Esophagus mucosa (tissue), 1 donor: ENCODE results near the gene NUDCD3. TPM values are rescaled to one million over a fixed set of nuclear protein-coding genes. Genes with fewer than 3 reads are reported as not detected.

Experiments used
- ATAC-seq: fragments of 200-7000 bp; cut with Tn5 transposase; one replicate; pipeline ENCODE4 v1.9.1; 2020
- total RNA-seq: library from RNA; stranded (reverse); gene quantifications from one replicate; pipeline ENCODE4 v1.2.4, GENCODE V29; 2023
- donor health status: DM: yes; HTN: yes; CAD: no.

Gene NUDCD3
- total RNA-seq, 1 donor from 2014 or later, result 68.9 TPM

DNA sequence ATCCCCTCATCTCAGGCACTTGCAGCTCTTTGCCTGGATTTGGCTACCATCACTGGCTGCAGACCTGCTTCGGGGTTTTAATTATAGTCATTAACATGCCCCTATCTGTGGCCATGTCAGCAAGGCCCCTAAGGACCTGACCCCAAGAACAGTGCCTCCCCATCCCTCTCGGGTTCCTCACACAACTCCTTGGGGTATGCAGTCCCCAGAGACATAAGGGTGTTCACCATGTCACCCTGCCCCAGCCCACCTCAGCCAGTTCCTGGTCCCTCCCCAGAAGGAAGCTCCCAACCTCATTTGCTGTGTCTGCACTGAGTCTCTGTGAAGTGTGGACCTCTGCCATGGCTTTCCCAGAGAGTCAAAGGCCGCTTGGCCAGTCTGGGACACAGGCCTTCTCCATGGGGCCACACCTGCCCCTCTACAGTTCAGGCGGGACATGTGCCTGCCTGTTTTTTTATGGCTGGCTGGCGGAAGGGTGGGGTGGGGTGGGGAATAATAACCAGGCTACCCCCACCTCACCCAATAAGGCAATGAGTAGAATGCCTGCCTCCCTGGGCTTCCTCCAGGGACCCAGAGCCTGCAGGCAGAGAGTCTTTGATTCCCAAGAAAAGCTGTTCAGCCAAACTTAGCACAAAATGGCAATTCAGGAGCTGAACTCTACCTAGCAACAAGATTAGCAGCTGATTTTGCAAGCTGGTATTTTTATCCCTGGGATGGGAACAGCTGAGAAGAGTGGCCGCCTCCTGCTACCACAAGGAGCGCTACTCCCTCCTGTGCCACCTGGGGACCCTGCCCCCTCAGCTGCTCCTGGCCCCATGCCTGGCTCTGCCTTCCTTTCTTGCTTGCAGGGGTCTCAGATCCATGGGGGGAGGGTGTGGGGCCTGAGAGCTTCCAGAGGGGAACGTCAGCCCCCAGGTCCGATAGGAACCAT lies 141.3 kb downstream of the NUDCD3 start:
- peak; percentile 33 for ATAC-seq

GRCh38 chr7:44348300-44348699 lies 142.2 kb downstream of the NUDCD3 start:
- no peak for ATAC-seq

- ATAC-seq, result no peak
Measured at GRCh38 chr7:44347546-44348114, 142.8 kb downstream of the NUDCD3 start.

DNA sequence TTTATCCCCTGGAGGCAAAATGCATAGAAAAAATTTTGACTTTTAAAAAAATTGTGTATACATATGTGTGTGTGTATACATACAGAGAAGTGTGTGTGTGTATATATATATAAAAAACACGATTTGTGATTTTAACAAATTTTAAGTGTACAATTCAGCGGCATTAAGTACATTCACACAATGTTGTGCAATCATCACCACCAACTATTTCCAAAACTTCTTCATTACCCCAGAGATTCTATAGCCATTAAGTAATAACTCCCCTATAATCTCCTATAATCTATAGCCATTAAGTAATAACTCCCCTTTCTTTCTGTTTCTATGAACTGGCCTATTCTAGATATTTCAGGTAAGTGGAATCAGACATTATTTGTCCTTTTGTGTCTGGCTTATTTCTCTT lies 144.4 kb downstream of the NUDCD3 start:
- no peak for ATAC-seq

DNA sequence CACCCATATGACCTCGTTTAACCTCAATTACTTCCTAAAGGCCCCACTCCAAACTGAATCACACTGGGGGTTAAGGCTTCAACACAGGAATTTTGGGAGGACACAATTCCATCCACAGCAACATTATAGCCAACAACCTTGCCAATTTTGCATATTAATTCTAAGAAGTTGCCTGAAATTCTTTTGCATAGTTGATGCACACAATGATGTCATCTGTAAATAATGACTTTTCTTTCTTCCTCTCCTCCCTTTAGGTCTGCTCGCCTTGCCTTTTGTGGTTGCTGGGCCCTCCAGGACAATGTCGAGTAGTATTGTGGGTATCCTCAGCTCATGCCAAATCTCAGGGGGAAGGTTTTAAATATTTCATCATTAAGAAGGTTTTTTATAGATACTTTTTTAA lies 149.1 kb downstream of the NUDCD3 start:
- no peak for ATAC-seq

GRCh38 chr7:44338600-44338999 lies 151.9 kb downstream of the NUDCD3 start:
- ATAC-seq, result no peak

- no peak for ATAC-seq
Measured at GRCh38 chr7:44336491-44336890, 154.0 kb downstream of the NUDCD3 start.

GRCh38 chr7:44335184-44335583 lies 155.3 kb downstream of the NUDCD3 start:
- ATAC-seq, result no peak

- no peak for ATAC-seq
Measured at GRCh38 chr7:44334734-44335097, 155.7 kb downstream of the NUDCD3 start.

DNA sequence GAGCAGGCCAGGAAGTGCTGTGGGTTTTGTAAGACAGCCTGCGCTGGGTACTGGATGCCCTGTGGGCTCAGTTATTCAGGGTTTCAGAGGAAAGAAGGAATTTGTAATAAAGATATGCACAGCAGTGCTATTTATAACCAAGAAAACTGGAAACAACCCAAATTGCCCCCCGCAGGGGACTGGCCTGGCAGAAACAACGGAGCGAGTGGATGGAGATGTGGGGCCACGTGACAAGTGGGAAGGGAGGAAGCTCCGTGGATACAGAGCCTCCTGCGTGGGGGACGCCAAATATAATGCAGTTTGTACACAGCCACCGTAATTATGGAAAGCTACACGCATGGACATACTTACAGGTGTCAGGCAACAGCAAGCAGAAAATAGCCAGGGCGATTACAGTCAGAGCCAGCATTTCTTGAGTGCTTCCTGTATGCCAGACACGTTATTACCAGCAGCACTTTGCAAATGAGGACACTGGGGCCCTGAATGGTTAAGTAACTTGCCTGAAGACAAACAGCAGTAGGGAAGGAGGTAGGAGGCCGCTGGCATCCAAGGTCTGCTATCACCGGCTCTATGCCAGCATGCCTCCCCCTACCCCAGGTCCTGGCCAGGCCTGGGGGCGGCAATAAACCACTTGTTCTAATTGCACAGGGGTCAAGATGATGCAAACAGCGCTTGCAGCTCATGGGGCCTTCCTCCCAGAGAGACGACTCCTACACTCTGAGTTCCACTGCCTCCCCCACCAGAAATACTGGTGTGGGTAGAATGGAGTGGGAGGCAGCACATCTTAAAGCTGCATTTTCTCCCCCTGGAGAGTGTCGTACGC lies 156.3 kb downstream of the NUDCD3 start:
- no peak for ATAC-seq

GRCh38 chr7:44331682-44332081 lies 158.8 kb downstream of the NUDCD3 start:
- ATAC-seq, result no peak

DNA sequence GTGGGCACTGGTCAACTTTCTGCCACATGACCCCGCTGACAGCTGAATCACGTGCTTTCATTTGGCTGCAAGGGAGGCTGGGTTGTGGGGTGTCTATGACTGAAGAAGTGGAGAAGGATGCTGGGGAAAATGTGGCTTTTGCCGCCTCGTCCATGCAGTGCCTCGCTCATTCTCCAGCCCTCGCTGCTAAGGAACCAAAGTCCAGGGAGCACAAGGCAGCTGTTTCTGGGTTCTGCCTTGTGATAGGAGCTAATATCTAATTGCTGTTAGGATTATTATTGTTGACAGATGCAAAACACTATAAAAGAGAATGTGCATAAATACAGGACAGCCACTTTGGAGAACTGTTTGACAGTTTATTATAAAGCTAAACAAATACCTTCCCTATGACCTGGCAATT lies 160.1 kb downstream of the NUDCD3 start:
- ATAC-seq, result no peak

DNA sequence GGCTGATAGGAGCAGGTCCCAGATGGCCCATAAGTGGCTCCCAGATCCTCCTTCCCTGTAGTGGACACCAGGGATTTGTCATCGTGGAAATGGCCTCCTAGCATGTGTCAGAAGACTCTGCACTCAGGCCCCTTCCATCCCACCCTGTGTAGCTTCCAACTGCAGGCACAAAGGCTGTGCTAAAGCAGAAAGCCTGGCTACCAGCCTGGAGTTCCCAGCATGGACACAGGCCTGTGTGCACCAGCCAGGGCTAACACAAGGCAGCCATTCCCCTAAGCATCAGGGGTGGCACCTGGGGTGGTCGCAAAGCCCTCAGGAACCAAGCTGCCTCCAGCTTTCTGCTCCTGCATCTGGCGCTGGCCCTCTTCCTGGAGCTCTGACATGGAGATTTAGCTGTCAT lies 160.6 kb downstream of the NUDCD3 start:
- no peak for ATAC-seq

Other genes with a start within 250 kb of the NUDCD3 start
- 1.1 TPM for gene CAMK2B, start 165.1 kb downstream of the NUDCD3 start, total RNA-seq
- not detected for gene NPC1L1, start 50.7 kb upstream of the NUDCD3 start, total RNA-seq
- 51.8 TPM for gene DDX56, start 83.2 kb upstream of the NUDCD3 start, total RNA-seq
- 33.9 TPM for gene TMED4, start 91.6 kb upstream of the NUDCD3 start, total RNA-seq
- gene OGDH, start 116.0 kb upstream of the NUDCD3 start, total RNA-seq, result 99.2 TPM